Nephron (organoid): ENCODE results near the gene RIBC2.

Experiments used
- H3K27ac Mint-ChIP-seq, 3 experiments: 2 replicates each; pipeline ENCODE4 v1.8.0; 2020; ENCODE audit warnings: mixed read lengths in 3 of 3, mild to moderate bottlenecking in 2 of 3, moderate library complexity in 1 of 3
- H3K27me3 Mint-ChIP-seq: 2 replicates; pipeline ENCODE4 v1.8.0; 2021; ENCODE audit warnings: low read depth, mild to moderate bottlenecking, moderate library complexity, mixed read lengths
- H3K36me3 Mint-ChIP-seq: 2 replicates; pipeline ENCODE4 v1.8.0; 2020; ENCODE audit warnings: low read depth, mixed read lengths
- H3K4me1 Mint-ChIP-seq: 2 replicates; pipeline ENCODE4 v1.8.0; 2020; ENCODE audit warnings: mixed read lengths
- H3K4me3 Mint-ChIP-seq, 3 experiments: 2 replicates each; pipeline ENCODE4 v1.8.0; 2020; ENCODE audit warnings: mild to moderate bottlenecking in 3 of 3, mixed read lengths in 3 of 3, moderate library complexity in 2 of 3
- H3K9me3 Mint-ChIP-seq: 2 replicates; pipeline ENCODE4 v1.8.0; 2020; ENCODE audit warnings: mixed read lengths
- TF ChIP-seq, protein P1 (sequence below), 3 experiments: fragments of 200-600 bp; sonication (generic); IDR thresholded peaks; one replicate each; pipeline ENCODE4 v1.5.0; 2021; ENCODE audit warnings: antibody characterized with exemption in 3 of 3; ENCODE audit not compliant: unreplicated experiment in 3 of 3

RIBC2 gene

DNA sequence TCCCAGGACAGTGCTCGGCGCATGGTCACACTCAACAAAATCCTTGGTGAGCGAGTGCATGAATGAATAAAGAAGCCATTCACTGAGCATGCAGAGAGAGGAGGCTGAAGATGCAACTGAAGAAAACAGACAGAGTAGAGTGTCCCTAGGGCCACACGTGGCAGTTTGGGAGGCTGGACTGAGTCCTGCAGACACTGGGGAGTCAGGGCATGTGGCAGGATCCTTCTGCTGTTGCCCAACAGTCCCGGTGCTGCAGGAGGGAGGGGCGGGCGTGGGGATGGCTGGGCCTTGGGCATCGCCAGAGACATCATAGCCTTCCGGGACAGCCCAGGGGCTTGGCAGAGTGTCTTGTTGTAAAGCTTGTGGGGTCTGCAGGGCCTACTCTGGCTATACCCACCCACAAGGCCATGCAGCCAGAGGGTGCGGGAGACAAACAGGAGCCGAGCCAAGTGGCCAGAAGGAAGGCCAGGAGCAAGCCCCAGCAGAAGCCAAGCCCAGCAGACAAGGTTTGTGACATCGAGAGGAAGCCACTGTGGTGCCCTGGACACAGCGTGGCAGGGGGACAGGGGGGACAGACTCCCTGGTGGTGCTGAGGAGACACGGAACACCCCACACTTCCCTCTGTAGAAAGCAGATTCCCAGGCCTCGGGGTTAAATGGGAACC, 62.5 kb downstream of the RIBC2 start:
- H3K4me1 Mint-ChIP-seq: peaks cover 41% of the 10 kb centered on the region
- peak overlapping the region; percentile 78 to 88 (median 87) for H3K27ac Mint-ChIP-seq
- TF ChIP-seq, protein P1, sequence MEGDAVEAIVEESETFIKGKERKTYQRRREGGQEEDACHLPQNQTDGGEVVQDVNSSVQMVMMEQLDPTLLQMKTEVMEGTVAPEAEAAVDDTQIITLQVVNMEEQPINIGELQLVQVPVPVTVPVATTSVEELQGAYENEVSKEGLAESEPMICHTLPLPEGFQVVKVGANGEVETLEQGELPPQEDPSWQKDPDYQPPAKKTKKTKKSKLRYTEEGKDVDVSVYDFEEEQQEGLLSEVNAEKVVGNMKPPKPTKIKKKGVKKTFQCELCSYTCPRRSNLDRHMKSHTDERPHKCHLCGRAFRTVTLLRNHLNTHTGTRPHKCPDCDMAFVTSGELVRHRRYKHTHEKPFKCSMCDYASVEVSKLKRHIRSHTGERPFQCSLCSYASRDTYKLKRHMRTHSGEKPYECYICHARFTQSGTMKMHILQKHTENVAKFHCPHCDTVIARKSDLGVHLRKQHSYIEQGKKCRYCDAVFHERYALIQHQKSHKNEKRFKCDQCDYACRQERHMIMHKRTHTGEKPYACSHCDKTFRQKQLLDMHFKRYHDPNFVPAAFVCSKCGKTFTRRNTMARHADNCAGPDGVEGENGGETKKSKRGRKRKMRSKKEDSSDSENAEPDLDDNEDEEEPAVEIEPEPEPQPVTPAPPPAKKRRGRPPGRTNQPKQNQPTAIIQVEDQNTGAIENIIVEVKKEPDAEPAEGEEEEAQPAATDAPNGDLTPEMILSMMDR (IDR thresholded peaks at IDR 0.05; ENCODE audit: unreplicated experiment in 3 of 3): no peak
- no peaks in the 10 kb centered on the region for H3K36me3 Mint-ChIP-seq
- peaks cover 9% of the 10 kb centered on the region for H3K27me3 Mint-ChIP-seq
- peak overlapping the region in 1 of 3 experiments; percentile 10 for H3K4me3 Mint-ChIP-seq
- peaks cover 5% of the 10 kb centered on the region for H3K9me3 Mint-ChIP-seq

- H3K27ac Mint-ChIP-seq: peak overlapping the region; percentile 8 to 87 (median 12)
- peaks cover 36% of the 10 kb centered on the region for H3K4me1 Mint-ChIP-seq
- no peaks in the 10 kb centered on the region for H3K36me3 Mint-ChIP-seq
- H3K27me3 Mint-ChIP-seq: peaks cover 9% of the 10 kb centered on the region
- no peak overlapping the region for H3K4me3 Mint-ChIP-seq
- TF ChIP-seq, protein P1 (IDR thresholded peaks at IDR 0.05; ENCODE audit: unreplicated experiment in 3 of 3): no peak
- peaks cover 5% of the 10 kb centered on the region for H3K9me3 Mint-ChIP-seq
Observed at GRCh38 chr22:45476814-45477213, 63.3 kb downstream of the RIBC2 start.

DNA sequence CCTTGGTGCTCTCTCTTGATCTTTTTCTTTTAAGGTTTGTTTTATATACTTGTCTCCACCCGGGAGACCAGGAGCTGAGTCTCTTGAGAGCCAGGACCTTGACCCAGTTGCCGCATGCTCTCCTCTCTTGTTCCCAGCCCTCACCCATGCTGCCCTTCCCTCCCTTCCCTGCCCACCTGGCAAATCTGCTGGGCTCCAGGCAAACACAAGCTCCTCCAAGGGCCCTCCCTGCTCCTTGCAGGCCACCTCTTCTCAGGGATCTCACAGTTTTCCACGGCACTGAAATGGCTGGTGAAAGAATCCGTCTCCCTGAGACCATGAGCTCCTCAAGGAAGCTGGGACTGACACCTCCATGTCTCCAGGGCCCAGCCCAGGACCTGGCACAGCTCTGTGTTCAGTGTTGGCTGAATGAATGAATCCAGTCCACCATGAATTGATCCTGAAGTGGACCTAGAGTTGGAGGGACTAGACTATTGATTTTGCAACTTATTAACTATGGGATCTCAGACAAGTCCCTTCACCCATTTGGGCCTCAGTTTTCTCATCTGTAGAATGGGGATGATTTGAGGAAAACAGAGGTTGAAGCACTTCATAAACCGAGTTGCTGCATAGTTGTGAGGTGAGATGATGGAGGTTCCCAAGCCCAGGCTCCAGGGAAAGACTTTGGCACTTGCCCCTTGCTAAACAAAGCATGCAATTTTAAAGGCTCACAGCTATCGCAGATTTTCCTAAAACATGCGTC, 64.0 kb downstream of the RIBC2 start:
- H3K27ac Mint-ChIP-seq: peak overlapping the region; percentile 84 to 94 (median 87)
- H3K27me3 Mint-ChIP-seq: peaks cover 13% of the 10 kb centered on the region
- H3K4me3 Mint-ChIP-seq: no peak overlapping the region
- peaks cover 5% of the 10 kb centered on the region for H3K9me3 Mint-ChIP-seq
- peaks cover 36% of the 10 kb centered on the region for H3K4me1 Mint-ChIP-seq
- TF ChIP-seq, protein P1 (IDR thresholded peaks at IDR 0.05; ENCODE audit: unreplicated experiment in 3 of 3): no peak
- H3K36me3 Mint-ChIP-seq: no peaks in the 10 kb centered on the region

DNA sequence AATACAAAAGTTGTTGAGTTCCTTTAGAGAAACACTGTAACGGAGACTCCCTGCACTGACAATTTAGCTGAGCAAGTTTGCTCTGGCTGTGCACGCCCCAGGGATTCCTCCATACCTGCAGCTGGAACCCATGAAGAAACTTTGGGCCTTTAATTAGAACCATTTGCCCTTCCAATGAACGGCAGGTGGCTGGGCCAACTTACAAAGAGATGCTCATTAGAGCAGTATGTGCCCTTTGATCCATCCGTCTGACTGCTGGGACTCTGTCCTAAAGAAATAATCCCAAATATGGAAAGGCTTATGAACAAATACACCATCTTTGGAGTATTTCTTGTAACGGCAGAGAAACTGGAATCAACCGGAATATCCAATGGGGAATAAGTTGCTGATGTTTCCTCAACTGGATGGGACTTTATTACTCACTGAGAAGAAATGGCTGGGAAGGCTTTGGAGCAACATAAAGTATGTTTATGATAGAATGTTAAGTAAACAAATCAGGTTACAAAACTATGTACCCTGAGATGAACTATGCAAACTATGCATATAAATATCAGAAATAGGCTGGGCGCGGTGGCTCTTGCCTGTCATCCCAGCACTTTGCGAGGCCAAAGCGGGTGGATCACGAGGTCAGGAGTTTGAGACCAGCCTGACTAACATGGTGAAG, 64.7 kb downstream of the RIBC2 start:
- peaks cover 5% of the 10 kb centered on the region for H3K9me3 Mint-ChIP-seq
- H3K4me3 Mint-ChIP-seq: no peak overlapping the region
- peaks cover 36% of the 10 kb centered on the region for H3K4me1 Mint-ChIP-seq
- no peaks in the 10 kb centered on the region for H3K36me3 Mint-ChIP-seq
- peak overlapping the region; percentile 84 to 94 (median 87) for H3K27ac Mint-ChIP-seq
- TF ChIP-seq, protein P1 (IDR thresholded peaks at IDR 0.05; ENCODE audit: unreplicated experiment in 3 of 3): no peak
- H3K27me3 Mint-ChIP-seq: peaks cover 18% of the 10 kb centered on the region

DNA sequence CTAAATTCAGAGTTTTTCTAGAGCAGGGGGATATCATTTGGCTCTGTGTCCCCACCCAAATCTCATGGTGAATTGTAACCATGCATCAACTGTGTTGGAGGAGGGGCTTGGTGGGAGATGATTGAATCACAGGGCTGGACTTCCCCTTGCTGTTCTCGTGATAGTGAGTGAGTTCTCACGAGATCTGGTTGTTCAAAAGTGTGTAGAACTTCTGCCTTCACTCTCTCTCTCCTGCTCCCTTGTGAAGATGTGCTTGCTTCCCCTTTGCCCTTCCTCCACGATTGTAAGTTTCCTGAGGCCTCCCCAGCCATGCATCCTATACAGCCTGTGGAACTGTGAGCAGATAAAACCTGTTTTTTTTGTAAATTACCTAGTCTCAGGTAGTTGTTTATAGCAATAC, 67.2 kb downstream of the RIBC2 start:
- Mint-ChIP-seq H3K9me3 (peaks cover 13% of the 10 kb centered on the region), H3K4me3 (no peak overlapping the region), H3K27ac (no peak overlapping the region), H3K36me3 (no peaks in the 10 kb centered on the region), H3K4me1 (peaks cover 22% of the 10 kb centered on the region), H3K27me3 (peaks cover 19% of the 10 kb centered on the region)
- TF ChIP-seq, protein P1 (IDR thresholded peaks at IDR 0.05; ENCODE audit: unreplicated experiment in 3 of 3): no peak
